GM19193 (cell line): ENCODE measurements around the gene RIPOR3.

Source experiments
- POLR2A ChIP-seq: IDR thresholded peaks from 4 replicates; pipeline ENCODE4 v1.6.1; 2011; ENCODE audit not compliant: insufficient read depth, insufficient read length; ENCODE audit errors: extremely low read depth

Gene RIPOR3

GRCh38 chr20:50561379-50562078 is 129.8 kb downstream of the RIPOR3 start:
- TF ChIP-seq POLR2A: no peak

GRCh38 chr20:50560867-50561266 is 130.5 kb downstream of the RIPOR3 start:
- TF ChIP-seq POLR2A: no peak

- TF ChIP-seq POLR2A: no peak
These were observed 131.3 kb downstream of the RIPOR3 start for GRCh38 chr20:50559856-50560638.

- no peak for TF ChIP-seq POLR2A
These were observed 132.2 kb downstream of the RIPOR3 start for GRCh38 chr20:50559149-50559548.

GRCh38 chr20:50558483-50558925 is 132.8 kb downstream of the RIPOR3 start:
- TF ChIP-seq POLR2A: no peak

GRCh38 chr20:50557549-50558134 is 133.7 kb downstream of the RIPOR3 start:
- no peak for TF ChIP-seq POLR2A

- no peak for TF ChIP-seq POLR2A
These were observed 135.7 kb downstream of the RIPOR3 start for GRCh38 chr20:50555662-50556061.

GRCh38 chr20:50554694-50555579 is 136.4 kb downstream of the RIPOR3 start:
- no peak for TF ChIP-seq POLR2A

GRCh38 chr20:50552979-50553378 is 138.4 kb downstream of the RIPOR3 start:
- no peak for TF ChIP-seq POLR2A

GRCh38 chr20:50551288-50551687 is 140.1 kb downstream of the RIPOR3 start:
- TF ChIP-seq POLR2A: no peak

- no peak for TF ChIP-seq POLR2A
These were observed 140.8 kb downstream of the RIPOR3 start for GRCh38 chr20:50550531-50550930.

- TF ChIP-seq POLR2A: no peak
These were observed 142.9 kb downstream of the RIPOR3 start for GRCh38 chr20:50548396-50548795.

GRCh38 chr20:50547964-50548363 is 143.4 kb downstream of the RIPOR3 start:
- TF ChIP-seq POLR2A: no peak

- TF ChIP-seq POLR2A: no peak
These were observed 144.5 kb downstream of the RIPOR3 start for GRCh38 chr20:50546729-50547314.
